Stimulated activated CD4-positive, alpha-beta T cell treated with anti-CD3 and anti-CD28 coated beads, Interleukin-1b, Interleukin-23, amount 100 ng/mL, for 4 hours (primary cell): ENCODE data around the gene TGFBR2.
A peak's percentile ranks its signal among the peaks of the same experiment; 100 is the strongest.

Source experiments
- DNase-seq, 2 donors: peaks; one replicate each; pipeline ENCODE4 v3.0.0-alpha.2; 2020; ENCODE audit warnings: low read depth in 2 of 2

The TGFBR2 gene

GRCh38 chr3:30602946-30603345 is 3.5 kb upstream of the TGFBR2 start:
- DNase-seq: no peak

GRCh38 chr3:30604093-30604492 is 2.3 kb upstream of the TGFBR2 start:
- DNase-seq: no peak

GRCh38 chr3:30604558-30604957 is 1.8 kb upstream of the TGFBR2 start:
- DNase-seq: no peak

GRCh38 chr3:30605005-30605404 is 1.4 kb upstream of the TGFBR2 start:
- no peak for DNase-seq

GRCh38 chr3:30605706-30606300 is 598 bp upstream of the TGFBR2 start:
- no peak for DNase-seq

- peak; percentile 53 to 58 for DNase-seq
Measured at GRCh38 chr3:30607032-30607833, 832 bp downstream of the TGFBR2 start.

- no peak for DNase-seq
Measured at GRCh38 chr3:30608598-30608947, 2.2 kb downstream of the TGFBR2 start.

GRCh38 chr3:30609930-30610701 is 3.7 kb downstream of the TGFBR2 start:
- DNase-seq: no peak

GRCh38 chr3:30610702-30611368 is 4.4 kb downstream of the TGFBR2 start:
- DNase-seq: no peak

GRCh38 chr3:30611613-30612436 is 5.4 kb downstream of the TGFBR2 start:
- DNase-seq: no peak

- DNase-seq: no peak
Measured at GRCh38 chr3:30612437-30613132, 6.2 kb downstream of the TGFBR2 start.

- no peak for DNase-seq
Measured at GRCh38 chr3:30613133-30613825, 6.9 kb downstream of the TGFBR2 start.

GRCh38 chr3:30614373-30614772 is 8.0 kb downstream of the TGFBR2 start:
- no peak for DNase-seq

- no peak for DNase-seq
Measured at GRCh38 chr3:30614943-30615342, 8.5 kb downstream of the TGFBR2 start.

- no peak for DNase-seq
Measured at GRCh38 chr3:30615615-30616346, 9.4 kb downstream of the TGFBR2 start.

GRCh38 chr3:30616347-30617027 is 10.1 kb downstream of the TGFBR2 start:
- DNase-seq: no peak

- DNase-seq: no peak
Measured at GRCh38 chr3:30617069-30617468, 10.7 kb downstream of the TGFBR2 start.

- DNase-seq: no peak
Measured at GRCh38 chr3:30617653-30618052, 11.3 kb downstream of the TGFBR2 start.

GRCh38 chr3:30618526-30618925 is 12.1 kb downstream of the TGFBR2 start:
- DNase-seq: no peak
